GM19193 (cell line): ENCODE measurements around the gene MAN2A1.

ENCODE experiments used
- POLR2A ChIP-seq: IDR thresholded peaks from 4 replicates; pipeline ENCODE4 v1.6.1; 2011; ENCODE audit not compliant: insufficient read depth, insufficient read length; ENCODE audit errors: extremely low read depth

The MAN2A1 gene

DNA sequence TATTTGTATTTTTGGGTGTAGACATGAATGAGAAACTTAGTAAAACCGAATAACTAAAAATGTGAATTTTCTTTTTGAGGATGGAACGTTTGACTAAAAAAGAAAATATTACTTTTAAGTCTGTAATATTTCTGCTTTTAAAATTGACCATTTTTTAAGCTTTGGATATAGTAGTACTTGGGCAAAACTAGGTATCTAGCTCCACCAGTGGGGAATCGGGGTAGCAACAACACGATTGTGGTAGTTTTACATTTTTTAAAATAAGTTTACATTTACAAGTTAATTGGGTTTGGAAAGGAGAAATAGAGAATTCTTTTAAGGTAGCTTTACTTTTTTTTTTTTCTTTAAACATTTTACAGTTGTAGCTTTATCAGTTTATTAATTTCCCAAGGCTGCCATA lies 154.4 kb downstream of the MAN2A1 start:
- no peak for TF ChIP-seq POLR2A

DNA sequence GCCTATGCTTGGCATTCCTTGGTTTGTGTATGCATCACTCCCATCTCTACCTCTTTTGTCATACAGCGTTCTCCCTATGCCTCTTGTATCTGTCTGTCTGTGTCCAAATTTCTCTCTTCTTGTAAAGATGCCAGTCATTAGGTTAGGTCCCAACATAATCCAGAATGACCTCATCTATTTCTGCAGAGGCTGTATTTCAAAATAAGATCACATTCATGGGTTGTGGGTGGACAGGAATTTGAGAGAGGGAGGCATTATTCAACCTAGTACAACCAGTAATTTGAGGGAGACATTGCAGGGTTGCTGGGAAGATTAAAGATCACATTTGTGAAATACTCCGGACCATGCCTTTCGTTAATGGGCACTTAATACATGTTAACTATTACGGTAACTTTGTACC lies 155.0 kb downstream of the MAN2A1 start:
- no peak for TF ChIP-seq POLR2A

DNA sequence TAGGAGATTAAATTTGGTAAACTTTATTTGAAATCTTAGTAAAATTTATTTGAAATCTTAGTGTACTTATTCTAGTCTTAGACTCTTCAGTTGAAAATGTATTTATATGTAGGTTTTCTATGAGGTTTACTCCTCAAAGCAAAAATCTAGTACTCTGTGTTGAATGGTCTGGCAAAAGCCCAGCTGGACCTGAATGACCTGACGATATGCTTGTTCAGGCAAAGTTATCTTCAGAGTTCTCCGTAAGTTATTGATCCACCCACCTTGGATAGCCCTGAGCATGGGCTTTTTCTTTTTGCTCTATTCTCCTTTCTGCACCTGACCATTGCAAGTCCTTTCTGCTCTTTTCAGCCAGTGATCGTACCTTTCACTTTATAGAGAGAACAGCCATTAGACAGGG lies 158.4 kb downstream of the MAN2A1 start:
- no peak for TF ChIP-seq POLR2A

- TF ChIP-seq POLR2A: no peak
Measured at GRCh38 chr5:109849478-109850088, 159.9 kb downstream of the MAN2A1 start.

DNA sequence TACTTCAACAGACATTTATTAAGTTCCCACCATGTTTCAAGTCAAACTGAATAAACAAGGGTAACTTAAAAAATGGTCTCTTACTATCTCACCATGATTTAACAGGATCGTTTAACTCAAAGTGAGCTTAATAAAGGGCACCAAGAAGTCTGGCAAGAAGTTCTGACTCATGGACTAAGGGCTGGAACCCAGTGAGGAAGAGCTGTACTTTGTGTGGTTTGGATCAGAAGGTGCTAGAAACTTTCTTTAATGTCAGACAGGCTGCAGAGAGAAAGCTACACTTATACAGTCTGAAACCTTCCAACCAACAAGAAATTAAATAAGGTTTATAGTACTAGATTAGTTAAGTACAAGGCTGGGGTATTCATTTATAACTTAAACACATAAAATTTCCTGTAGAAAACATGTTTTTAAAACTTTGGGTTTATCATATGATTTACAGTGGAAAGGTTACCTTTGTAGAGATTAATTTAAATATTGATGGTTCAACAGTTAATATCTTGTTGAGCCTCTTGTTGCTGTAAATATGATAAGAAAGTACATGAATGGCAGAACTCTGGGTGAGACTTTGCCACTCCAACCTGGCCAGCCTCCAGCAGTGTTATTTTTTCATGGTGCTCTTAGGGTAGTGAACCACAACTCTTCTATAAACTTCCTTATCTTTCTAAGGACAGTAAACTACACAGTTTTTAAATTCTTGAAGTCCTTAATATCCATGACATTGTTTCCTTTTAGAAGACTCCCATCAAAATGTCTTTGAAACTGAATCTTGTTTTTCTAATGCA lies 162.8 kb downstream of the MAN2A1 start:
- no peak for TF ChIP-seq POLR2A

GRCh38 chr5:109853377-109853776 lies 163.7 kb downstream of the MAN2A1 start:
- no peak for TF ChIP-seq POLR2A

DNA sequence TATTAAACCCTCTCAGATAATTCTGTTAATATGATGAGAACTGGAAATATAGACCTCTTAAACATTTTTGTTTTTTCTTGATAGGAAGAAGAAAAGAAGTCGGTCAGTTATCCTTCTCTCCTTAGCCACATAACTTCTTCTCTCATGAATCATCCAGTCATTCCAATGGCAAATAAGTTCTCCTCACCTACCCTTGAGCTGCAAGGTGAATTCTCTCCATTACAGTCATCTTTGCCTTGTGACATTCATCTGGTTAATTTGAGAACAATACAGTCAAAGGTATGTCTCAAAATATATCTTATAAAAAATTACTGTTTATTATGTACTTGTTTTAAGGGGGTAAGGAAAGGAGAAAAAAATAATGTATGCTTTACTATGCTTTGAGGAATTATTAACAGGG lies 165.3 kb downstream of the MAN2A1 start:
- no peak for TF ChIP-seq POLR2A

DNA sequence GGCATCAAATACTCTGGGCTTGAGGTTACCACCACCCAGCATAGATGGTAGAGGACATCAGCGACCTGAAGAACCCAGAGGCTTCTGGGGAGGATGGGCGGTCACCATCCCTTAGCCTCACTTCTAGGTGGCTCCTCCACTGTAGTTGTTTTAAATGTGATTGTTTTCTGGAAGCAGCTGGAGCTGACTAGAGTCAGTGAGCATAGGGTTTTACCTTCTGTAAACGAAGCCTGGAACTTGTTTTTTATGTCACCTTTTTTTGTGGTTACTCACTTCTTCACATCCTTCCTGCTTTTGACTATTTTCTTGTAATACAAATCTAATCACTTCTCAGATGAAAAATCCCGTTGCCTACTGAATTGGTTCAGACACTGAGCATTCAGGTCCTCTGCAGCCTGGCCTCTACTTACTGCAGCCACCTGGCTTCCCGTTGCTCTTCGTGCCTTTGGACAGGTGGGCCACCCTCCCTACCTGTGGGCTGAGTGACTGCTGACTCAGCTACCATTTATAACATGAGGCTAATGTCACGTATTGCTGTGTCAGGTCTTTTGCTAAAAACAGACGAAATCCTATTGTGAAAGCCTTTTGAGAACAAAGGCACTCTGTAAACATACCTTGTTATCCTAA lies 167.8 kb downstream of the MAN2A1 start:
- no peak for TF ChIP-seq POLR2A

GRCh38 chr5:109859537-109859936 lies 169.8 kb downstream of the MAN2A1 start:
- TF ChIP-seq POLR2A: no peak

DNA sequence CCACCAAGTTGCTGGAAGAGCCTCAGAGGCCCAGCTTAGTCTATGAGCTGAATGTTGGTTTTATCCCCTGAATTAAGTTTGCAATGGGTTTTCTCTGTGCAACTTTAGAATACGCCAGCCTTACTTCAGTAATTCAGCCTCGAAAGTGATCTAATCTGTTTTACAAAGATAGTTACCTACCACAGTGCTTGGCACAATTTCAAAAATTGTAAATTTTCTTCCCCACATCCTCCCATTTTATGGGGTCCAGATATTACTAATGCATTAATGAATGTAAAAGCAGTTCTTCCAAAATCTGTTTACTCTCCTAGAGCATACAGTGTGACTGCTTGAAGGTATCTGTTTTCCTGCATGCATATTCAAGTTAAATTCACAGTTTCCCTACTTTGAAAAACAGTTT lies 172.6 kb downstream of the MAN2A1 start:
- TF ChIP-seq POLR2A: no peak

GRCh38 chr5:109863752-109864151 lies 174.0 kb downstream of the MAN2A1 start:
- no peak for TF ChIP-seq POLR2A

DNA sequence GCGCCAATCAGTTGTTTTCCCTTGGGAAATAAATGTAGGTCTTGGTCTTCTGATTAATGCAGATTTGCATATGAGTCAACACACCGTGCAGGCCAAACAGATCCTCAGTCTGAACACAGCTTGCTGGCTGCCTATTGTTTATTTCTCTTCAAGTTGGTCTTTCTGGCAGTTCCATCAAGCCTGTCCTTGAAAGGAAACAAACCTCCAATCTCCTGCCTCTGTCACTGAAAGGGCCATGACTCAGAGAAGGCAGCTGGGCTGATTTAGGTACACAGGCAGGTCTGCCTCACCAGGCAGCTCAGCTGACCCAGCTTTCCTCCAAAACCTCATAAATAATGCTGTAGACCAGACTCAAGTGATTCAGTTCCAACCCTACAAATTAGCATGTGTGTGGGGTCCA lies 175.9 kb downstream of the MAN2A1 start:
- TF ChIP-seq POLR2A: no peak

GRCh38 chr5:109866051-109866450 lies 176.3 kb downstream of the MAN2A1 start:
- TF ChIP-seq POLR2A: no peak

DNA sequence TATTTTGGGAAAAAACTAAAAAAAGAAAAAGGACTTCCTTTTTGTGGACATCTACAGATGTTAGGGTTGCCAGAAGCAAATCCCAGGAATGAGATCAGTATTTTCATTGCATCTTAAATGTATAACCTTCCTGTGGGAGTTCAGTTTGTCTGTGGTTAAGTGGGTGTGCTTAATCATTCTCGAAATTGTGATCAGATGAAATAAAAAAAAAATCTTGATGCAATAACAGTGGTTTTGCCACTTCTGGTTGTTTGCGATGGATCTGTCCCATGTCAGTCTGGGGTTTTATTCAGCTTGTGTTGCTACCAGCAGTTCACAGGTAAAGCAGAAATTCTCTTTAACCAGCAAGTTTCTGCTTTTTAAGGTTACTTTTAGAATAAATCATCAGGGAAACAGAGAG lies 179.0 kb downstream of the MAN2A1 start:
- no peak for TF ChIP-seq POLR2A

DNA sequence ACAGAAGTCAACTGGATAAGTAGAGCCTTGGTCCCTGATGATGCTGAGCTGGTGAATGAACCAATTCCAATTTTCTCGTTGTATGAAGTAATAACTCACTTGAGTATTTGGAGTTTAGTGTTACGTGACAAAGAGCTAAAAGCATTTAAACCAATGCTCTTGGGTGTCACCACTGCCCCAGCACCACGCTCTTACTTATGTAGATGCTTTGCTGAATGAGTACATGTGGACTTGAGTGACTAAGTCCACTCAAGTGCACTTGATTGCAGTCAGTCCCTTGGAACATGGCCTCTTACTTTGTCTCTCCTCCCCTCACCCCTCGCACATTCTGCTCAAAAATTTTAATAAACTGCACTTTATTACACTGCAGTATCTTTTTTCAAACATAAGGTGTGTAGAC lies 184.0 kb downstream of the MAN2A1 start:
- TF ChIP-seq POLR2A: no peak

GRCh38 chr5:109874108-109874507 lies 184.4 kb downstream of the MAN2A1 start:
- no peak for TF ChIP-seq POLR2A
